Adrenal gland (tissue), 5 donors: ENCODE measurements around the gene OR4D6.

Experiments used
- POLR2A ChIP-seq, 2 donors: fragments of 450-650 bp; IDR thresholded peaks; one replicate each; pipeline ENCODE4 v1.6.1; 2017; ENCODE audit warnings: antibody characterized with exemption in 2 of 2, mild to moderate bottlenecking in 2 of 2, moderate library complexity in 1 of 2
- TF ChIP-seq, protein P1 (sequence below), 6 experiments: fragments of 450-650 bp in 4 of 6; fragments of 200-600 bp in 2 of 6; sonication (generic) in 1 of 6; IDR thresholded peaks; 1 replicate in 5 of 6; 2 replicates in 1 of 6; pipeline versions ENCODE4 v1.5.1 to v1.8.0; 2016 to 2021; ENCODE audit warnings: antibody characterized with exemption in 6 of 6, mild to moderate bottlenecking in 2 of 6, moderate library complexity in 1 of 6
- donor health status: DM: no; HTN: no; CAD: no.

DNA sequence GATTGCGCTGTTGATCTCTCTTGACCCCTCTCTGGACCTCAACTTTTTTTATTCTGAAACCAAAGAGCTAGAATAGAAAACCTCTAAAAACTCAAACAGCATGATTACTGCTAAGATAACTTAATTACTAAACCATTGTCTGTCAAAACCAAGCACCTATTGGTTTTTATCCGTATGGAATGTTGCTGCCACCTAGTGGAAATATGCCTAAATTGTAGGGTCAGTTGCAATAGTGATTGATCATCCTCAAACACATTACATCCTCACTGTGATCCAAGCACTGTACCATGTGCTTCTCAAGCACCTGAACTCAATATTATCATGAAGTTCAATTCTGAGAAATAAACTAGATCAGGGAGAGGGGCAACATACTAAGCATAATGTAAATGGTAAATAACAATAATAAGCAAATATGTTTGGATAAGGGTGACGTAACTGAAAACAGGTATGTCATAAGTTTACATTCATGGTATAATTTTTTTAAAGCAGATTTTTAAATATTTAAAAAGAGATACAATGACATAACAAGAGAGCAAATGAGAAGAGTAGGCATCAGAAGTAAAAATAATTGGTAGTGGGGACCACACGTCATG lies 26.7 kb upstream of the OR4D6 start:
- TF ChIP-seq, protein P1, sequence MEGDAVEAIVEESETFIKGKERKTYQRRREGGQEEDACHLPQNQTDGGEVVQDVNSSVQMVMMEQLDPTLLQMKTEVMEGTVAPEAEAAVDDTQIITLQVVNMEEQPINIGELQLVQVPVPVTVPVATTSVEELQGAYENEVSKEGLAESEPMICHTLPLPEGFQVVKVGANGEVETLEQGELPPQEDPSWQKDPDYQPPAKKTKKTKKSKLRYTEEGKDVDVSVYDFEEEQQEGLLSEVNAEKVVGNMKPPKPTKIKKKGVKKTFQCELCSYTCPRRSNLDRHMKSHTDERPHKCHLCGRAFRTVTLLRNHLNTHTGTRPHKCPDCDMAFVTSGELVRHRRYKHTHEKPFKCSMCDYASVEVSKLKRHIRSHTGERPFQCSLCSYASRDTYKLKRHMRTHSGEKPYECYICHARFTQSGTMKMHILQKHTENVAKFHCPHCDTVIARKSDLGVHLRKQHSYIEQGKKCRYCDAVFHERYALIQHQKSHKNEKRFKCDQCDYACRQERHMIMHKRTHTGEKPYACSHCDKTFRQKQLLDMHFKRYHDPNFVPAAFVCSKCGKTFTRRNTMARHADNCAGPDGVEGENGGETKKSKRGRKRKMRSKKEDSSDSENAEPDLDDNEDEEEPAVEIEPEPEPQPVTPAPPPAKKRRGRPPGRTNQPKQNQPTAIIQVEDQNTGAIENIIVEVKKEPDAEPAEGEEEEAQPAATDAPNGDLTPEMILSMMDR (IDR thresholded peaks at IDR 0.05) = peak; percentile 51 to 71 (median 68)
- no peak for TF ChIP-seq POLR2A (IDR thresholded peaks at IDR 0.05)
